ENCODE measurements around the gene CAMK1.

Gene CAMK1

GRCh38 chr3:9793161-9793781 is 23.5 kb upstream of the CAMK1 start:
- no peak for DNase-seq (ENCODE audit: low read depth)

- peak; percentile 85 for DNase-seq (ENCODE audit: low read depth)
Measured at GRCh38 chr3:9792405-9793160, 22.8 kb upstream of the CAMK1 start, which contains the start of the genes ARPC4 and TADA3. TSS of gene ARPC4 (plus strand) at chr3:9793082. CDS start at chr3:9793122, 40 bp downstream. TSS of gene TADA3 (minus strand) at chr3:9792473. CDS start at chr3:9791466, 1,007 bp downstream.

- no peak for DNase-seq (ENCODE audit: low read depth)
Measured at GRCh38 chr3:9791790-9792404, 22.1 kb upstream of the CAMK1 start.

GRCh38 chr3:9791127-9791526 is 21.4 kb upstream of the CAMK1 start:
- no peak for DNase-seq (ENCODE audit: low read depth)

- DNase-seq (ENCODE audit: low read depth), result no peak
Measured at GRCh38 chr3:9787714-9788113, 18.0 kb upstream of the CAMK1 start.

- DNase-seq (ENCODE audit: low read depth), result no peak
Measured at GRCh38 chr3:9786825-9787669, 17.3 kb upstream of the CAMK1 start.

GRCh38 chr3:9786209-9786739 is 16.5 kb upstream of the CAMK1 start:
- DNase-seq (ENCODE audit: low read depth), result no peak

GRCh38 chr3:9785602-9786001 is 15.9 kb upstream of the CAMK1 start:
- DNase-seq (ENCODE audit: low read depth), result no peak

- no peak for DNase-seq (ENCODE audit: low read depth)
Measured at GRCh38 chr3:9784965-9785364, 15.2 kb upstream of the CAMK1 start.

- DNase-seq (ENCODE audit: low read depth), result no peak
Measured at GRCh38 chr3:9783954-9784353, 14.2 kb upstream of the CAMK1 start.

GRCh38 chr3:9782770-9783169 is 13.0 kb upstream of the CAMK1 start:
- no peak for DNase-seq (ENCODE audit: low read depth)

- no peak for DNase-seq (ENCODE audit: low read depth)
Measured at GRCh38 chr3:9781978-9782603, 12.3 kb upstream of the CAMK1 start.

- no peak for DNase-seq (ENCODE audit: low read depth)
Measured at GRCh38 chr3:9781551-9781950, 11.8 kb upstream of the CAMK1 start.

- DNase-seq (ENCODE audit: low read depth), result no peak
Measured at GRCh38 chr3:9780910-9781309, 11.2 kb upstream of the CAMK1 start.

- DNase-seq (ENCODE audit: low read depth), result no peak
Measured at GRCh38 chr3:9780458-9780812, 10.7 kb upstream of the CAMK1 start.

- DNase-seq (ENCODE audit: low read depth), result peak; percentile 14
Measured at GRCh38 chr3:9779721-9780457, 10.1 kb upstream of the CAMK1 start.

GRCh38 chr3:9779075-9779593 is 9.4 kb upstream of the CAMK1 start:
- DNase-seq (ENCODE audit: low read depth), result no peak

GRCh38 chr3:9778143-9779074 is 8.7 kb upstream of the CAMK1 start:
- peak; percentile 38 for DNase-seq (ENCODE audit: low read depth)

GRCh38 chr3:9777694-9778021 is 7.9 kb upstream of the CAMK1 start:
- DNase-seq (ENCODE audit: low read depth), result no peak
